H1 (cell line): Measurements from ENCODE around the gene BRICD5. TPM values are rescaled to one million over a fixed set of nuclear protein-coding genes. Genes with fewer than 3 reads are reported as not detected.

Experiments
- CTCF ChIA-PET: fragments of 300-600 bp; sonication (Branson Sonifier 250); formaldehyde crosslinking; loops from one replicate; lab custom pipeline; 2021; ENCODE audit not compliant: partially characterized antibody; lab: Charles Lee
- POLR2A ChIA-PET: fragments of 300-600 bp; sonication (Branson Sonifier 250); formaldehyde crosslinking; loops from one replicate; lab custom pipeline; 2021; ENCODE audit warnings: inconsistent platforms; ENCODE audit not compliant: partially characterized antibody; lab: Charles Lee
- DNase-seq, 2 experiments: peaks; one replicate each; pipeline versions ENCODE4 v3.0.0 to v3.0.0-alpha.2; 2010 to 2022; ENCODE audit warnings: low spot score in 2 of 2, low read depth in 1 of 2, mixed read lengths in 1 of 2
- FAIRE-seq: peaks from 2 replicates; lab custom pipeline; 2011; peaks lifted over from hg19 to GRCh38; lab: Jason Lieb, UNC
- H2AFZ ChIP-seq: 2 replicates; pipeline ENCODE4 v1.8.1; 2012; ENCODE audit warnings: low read length, inconsistent platforms
- H2AK5ac ChIP-seq: 2 replicates; pipeline ENCODE4 v1.6.1; 2013; ENCODE audit warnings: low read depth, low read length
- H2BK120ac ChIP-seq: replicated peaks from 2 replicates; pipeline ENCODE3; 2013; ENCODE audit warnings: low read depth, low read length, inconsistent platforms
- H2BK12ac ChIP-seq: 2 replicates; pipeline ENCODE4 v1.6.1; 2013; ENCODE audit warnings: low read depth, low read length
- H2BK15ac ChIP-seq: 2 replicates; pipeline ENCODE4 v1.6.1; 2013; ENCODE audit warnings: low read length
- H2BK20ac ChIP-seq: 2 replicates; pipeline ENCODE4 v1.6.1; 2013; ENCODE audit warnings: low read length
- H2BK5ac ChIP-seq: 2 replicates; pipeline ENCODE4 v1.6.1; 2013; ENCODE audit warnings: low read depth, low read length
- H3K14ac ChIP-seq: 2 replicates; pipeline ENCODE4 v1.6.1; 2013; ENCODE audit warnings: inconsistent platforms; ENCODE audit not compliant: insufficient read length
- H3K18ac ChIP-seq: 2 replicates; pipeline ENCODE4 v1.6.1; 2013; ENCODE audit warnings: low read length; ENCODE audit errors: extremely low read depth
- H3K23ac ChIP-seq: 2 replicates; pipeline ENCODE4 v1.6.1; 2013; ENCODE audit warnings: inconsistent platforms; ENCODE audit not compliant: insufficient read length
- H3K23me2 ChIP-seq: 2 replicates; pipeline ENCODE4 v1.6.1; 2013; ENCODE audit warnings: low read depth, low read length
- H3K27ac ChIP-seq: 2 replicates; pipeline ENCODE4 v1.6.1; 2011; ENCODE audit warnings: low read depth, low read length, inconsistent platforms
- H3K27me3 ChIP-seq, 4 experiments: replicated peaks in 1 of 4; 1 replicate in 1 of 4; 2 replicates in 3 of 4; pipeline versions ENCODE4 v1.6.1 to v1.8.1; 2011 to 2013; ENCODE audit warnings: low read length in 3 of 4, mild to moderate bottlenecking in 3 of 4, inconsistent platforms in 2 of 4, mixed read lengths in 2 of 4, moderate library complexity in 1 of 4; ENCODE audit not compliant: control insufficient read depth in 3 of 4, insufficient read depth in 3 of 4; ENCODE audit errors: extremely low read depth in 1 of 4
- H3K36me3 ChIP-seq, 4 experiments: 2 replicates each; pipeline versions ENCODE4 v1.6.1 to v1.8.1; 2011 to 2013; ENCODE audit warnings: mild to moderate bottlenecking in 4 of 4, low read length in 3 of 4, moderate library complexity in 2 of 4, control low read depth in 1 of 4, inconsistent platforms in 1 of 4; ENCODE audit not compliant: insufficient read depth in 4 of 4, control insufficient read depth in 2 of 4
- H3K4ac ChIP-seq: replicated peaks from 2 replicates; pipeline ENCODE3; 2013; ENCODE audit warnings: low read length, low read depth, mixed read lengths, inconsistent platforms; ENCODE audit not compliant: insufficient read length
- H3K4me1 ChIP-seq, 4 experiments: replicated peaks in 1 of 4; 1 replicate in 1 of 4; 2 replicates in 3 of 4; pipeline versions ENCODE4 v1.6.1 to v1.8.1; 2011 to 2013; ENCODE audit warnings: low read length in 3 of 4, inconsistent platforms in 2 of 4, mixed read lengths in 1 of 4; ENCODE audit not compliant: insufficient read depth in 4 of 4, control insufficient read depth in 3 of 4
- H3K4me2 ChIP-seq, 2 experiments: 2 replicates each; pipeline versions ENCODE4 v1.6.1 to v1.8.1; 2011 to 2013; ENCODE audit warnings: low read depth in 2 of 2, low read length in 2 of 2, control low read depth in 1 of 2, inconsistent platforms in 1 of 2, mild to moderate bottlenecking in 1 of 2; ENCODE audit not compliant: insufficient read depth in 1 of 2
- H3K4me3 ChIP-seq, 4 experiments: fragments of 200-600, 300-600 bp in 1 of 4; sonication (generic), shearing (Covaris generic), sonication (Bioruptor Twin) in 1 of 4; 2 replicates each; pipeline versions ENCODE4 v1.5.1 to v1.8.1; 2011 to 2016; ENCODE audit warnings: low read length in 4 of 4, low read depth in 3 of 4, control low read depth in 2 of 4, inconsistent platforms in 2 of 4, mild to moderate bottlenecking in 2 of 4, mixed read lengths in 1 of 4, moderate library complexity in 1 of 4; ENCODE audit not compliant: insufficient read depth in 2 of 4; ENCODE audit errors: extremely low read depth in 1 of 4
- H3K56ac ChIP-seq: replicated peaks from 2 replicates; pipeline ENCODE3; 2013; ENCODE audit warnings: low read depth, mild to moderate bottlenecking, mixed read lengths, low read length, inconsistent platforms; ENCODE audit not compliant: insufficient read length
- H3K79me1 ChIP-seq: 2 replicates; pipeline ENCODE4 v1.6.1; 2013; ENCODE audit warnings: low read depth, low read length, control low read depth
- H3K79me2 ChIP-seq, 2 experiments: 2 replicates each; pipeline versions ENCODE4 v1.6.1 to v1.8.1; 2012 to 2013; ENCODE audit warnings: low read length in 2 of 2, mild to moderate bottlenecking in 2 of 2, inconsistent platforms in 1 of 2; ENCODE audit not compliant: insufficient read depth in 2 of 2, control insufficient read depth in 1 of 2
- H3K9ac ChIP-seq, 4 experiments: replicated peaks in 1 of 4; 1 replicate in 1 of 4; 2 replicates in 3 of 4; pipeline versions ENCODE4 v1.6.1 to v1.8.1; 2011 to 2013; ENCODE audit warnings: low read depth in 3 of 4, low read length in 3 of 4, control low read depth in 2 of 4, mild to moderate bottlenecking in 2 of 4, moderate library complexity in 2 of 4, inconsistent platforms in 1 of 4; ENCODE audit errors: extremely low read depth in 1 of 4
- H3K9me3 ChIP-seq, 2 experiments: 2 replicates each; pipeline versions ENCODE4 v1.6.1 to v1.8.1; 2012 to 2013; ENCODE audit warnings: mild to moderate bottlenecking in 2 of 2, moderate library complexity in 2 of 2, control low read depth in 1 of 2, inconsistent platforms in 1 of 2, low read depth in 1 of 2, low read length in 1 of 2, mixed read lengths in 1 of 2; ENCODE audit not compliant: insufficient read depth in 2 of 2
- H4K20me1 ChIP-seq, 2 experiments: replicated peaks in 1 of 2; 2 replicates each; pipeline versions ENCODE3 to v1.8.1; 2011 to 2013; ENCODE audit warnings: inconsistent platforms in 2 of 2, low read length in 2 of 2, mild to moderate bottlenecking in 1 of 2; ENCODE audit not compliant: insufficient read depth in 2 of 2, control insufficient read depth in 1 of 2
- H4K5ac ChIP-seq: 2 replicates; pipeline ENCODE4 v1.6.1; 2013; ENCODE audit warnings: low read length, low read depth, mixed read lengths, inconsistent platforms; ENCODE audit not compliant: insufficient read length
- H4K8ac ChIP-seq: 2 replicates; pipeline ENCODE4 v1.8.0; 2013; ENCODE audit warnings: mild to moderate bottlenecking, moderate library complexity, low read length, inconsistent platforms; ENCODE audit not compliant: insufficient read depth; ENCODE audit errors: extremely low read depth
- H4K91ac ChIP-seq: replicated peaks from 2 replicates; pipeline ENCODE3; 2013; ENCODE audit warnings: low read length, mixed read lengths, inconsistent platforms; ENCODE audit not compliant: insufficient read length
- GABPA ChIP-seq: IDR thresholded peaks from 2 replicates; pipeline ENCODE4 v1.6.1; 2011; ENCODE audit warnings: mild to moderate bottlenecking, low read length, moderate library complexity, borderline replicate concordance; ENCODE audit not compliant: insufficient read depth
- HDAC2 ChIP-seq, 2 experiments: fragments of 300-600 bp in 1 of 2; sonication (generic) in 1 of 2; IDR thresholded peaks; 2 replicates each; pipeline ENCODE4 v1.6.1; 2011 to 2012; ENCODE audit warnings: low read depth in 2 of 2, low read length in 2 of 2, mild to moderate bottlenecking in 2 of 2, moderate library complexity in 2 of 2, borderline replicate concordance in 1 of 2, inconsistent platforms in 1 of 2
- KDM1A ChIP-seq: fragments of 200-600, 300-600 bp; sonication (generic); IDR thresholded peaks from 2 replicates; pipeline ENCODE4 v1.7.1; 2016; ENCODE audit warnings: mild to moderate bottlenecking, low read length, borderline replicate concordance
- KDM4A ChIP-seq: IDR thresholded peaks from one replicate; pipeline ENCODE4 v1.7.1; 2012; ENCODE audit warnings: low read depth, mild to moderate bottlenecking, moderate library complexity, low read length, inconsistent platforms; ENCODE audit not compliant: severe bottlenecking
- KDM5A ChIP-seq: fragments of 200-600 bp; IDR thresholded peaks from 2 replicates; pipeline ENCODE4 v1.7.1; 2012; ENCODE audit warnings: mild to moderate bottlenecking, low read length, inconsistent platforms, mixed read lengths
- RAD21 ChIP-seq, 2 experiments: IDR thresholded peaks in 1 of 2; conservative IDR thresholded peaks in 1 of 2; 2 replicates each; pipeline ENCODE4 v1.6.1; 2011; ENCODE audit warnings: low read depth in 2 of 2, low read length in 2 of 2, improper control_type of control experiment in 1 of 2, inconsistent platforms in 1 of 2, mild to moderate bottlenecking in 1 of 2, moderate library complexity in 1 of 2
- SIN3A ChIP-seq, 2 experiments: IDR thresholded peaks in 1 of 2; conservative IDR thresholded peaks in 1 of 2; 2 replicates each; pipeline ENCODE4 v1.6.1; 2011 to 2012; ENCODE audit warnings: low read length in 2 of 2, improper control_type of control experiment in 1 of 2, low read depth in 1 of 2, mild to moderate bottlenecking in 1 of 2
- TCF12 ChIP-seq: IDR thresholded peaks from 2 replicates; pipeline ENCODE4 v1.6.1; 2011; ENCODE audit warnings: low read depth, mild to moderate bottlenecking, low read length
- WGBS, 2 experiments: shearing (Covaris generic) in 1 of 2; methylation state at CpG; one replicate each; pipeline versions ENCODE4 v1.1.6 to v1.1.7; 2013 to 2015; ENCODE audit warnings: low lambda C conversion rate in 2 of 2, mixed read lengths in 2 of 2, inconsistent platforms in 1 of 2, low coverage in 1 of 2, missing lambda C conversion rate in 1 of 2; ENCODE audit not compliant: insufficient replicate concordance in 2 of 2, insufficient coverage in 1 of 2, insufficient read length in 1 of 2; ENCODE audit errors: extremely low coverage in 1 of 2, missing lambda C conversion rate in 1 of 2; 5-methylcytosine and 5-hydroxymethylcytosine counted together
- polyA plus RNA-seq, 7 experiments: library from polyadenylated mRNA; depleted of rRNA in 3 of 7; stranded (reverse) in 5 of 7; unstranded in 2 of 7; fragments of >200 nt in 5 of 7; fragments of 200-250 nt in 2 of 7; gene quantifications; 1 replicate in 5 of 7; 2 replicates in 1 of 7; 4 replicates in 1 of 7; pipeline versions ENCODE4 v1.2.1 to v1.2.3, GENCODE V29; 2011 to 2013; ENCODE audit warnings: missing spikeins in 2 of 7, mixed read lengths in 2 of 7
- total RNA-seq: library from RNA; stranded (reverse); fragmentation: NEBNext Ultra II Directional; extraction: Animal tissue kit (Norgen Biotek cat#: 25700); gene quantifications from 2 replicates; pipeline ENCODE4 v1.2.1, GENCODE V29; 2021
- TF ChIP-seq, protein P1 (sequence below): IDR thresholded peaks from 2 replicates; pipeline ENCODE4 v1.6.1; 2012; ENCODE audit warnings: inconsistent platforms
- TF ChIP-seq, protein P2 (sequence below): IDR thresholded peaks from 2 replicates; pipeline ENCODE4 v1.6.1; 2012; ENCODE audit warnings: inconsistent platforms

Gene BRICD5
- total and polyA plus RNA-seq, 2 of the 8 experiments (the other 6 are each of a cell fraction or from before 2014, with no cell fraction given): 8.5 to 14.2 TPM

DNA sequence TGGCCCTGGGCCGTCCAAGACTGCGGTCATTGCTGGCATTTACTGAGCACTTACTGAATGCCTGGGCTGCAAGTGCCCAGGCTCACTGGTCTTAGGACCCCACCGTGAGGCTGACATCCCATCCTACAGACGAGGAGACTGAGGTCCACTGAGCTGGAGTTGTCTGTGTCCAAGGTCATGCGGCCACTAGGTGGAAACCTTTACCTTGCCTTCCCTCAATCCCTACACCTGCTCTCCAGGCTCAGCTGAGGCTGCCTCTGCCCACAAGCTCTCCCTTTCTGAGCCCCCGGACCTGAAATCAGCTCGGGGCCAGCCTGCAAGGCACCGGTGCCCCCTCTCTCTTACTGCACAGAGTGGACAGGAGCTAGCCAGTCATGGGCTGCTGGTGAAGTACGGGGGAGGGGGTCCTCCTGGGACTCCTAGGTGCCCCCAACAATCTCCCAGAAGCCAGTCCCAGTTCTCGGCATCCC lies 15.8 kb downstream of the BRICD5 start:
- 26% methylated on average over 9 of the region's 10 CpGs; no CpG with 5 or more reads in 1 of the 2 experiments for WGBS, 2 experiments
- Histone ChIP-seq H3K79me1 (no peaks in the 10 kb centered on the region), H3K4me3 (peak overlapping the region; percentile 39 to 74 (median 48); a peak in 7 of 8 replicates), H3K14ac (no peak overlapping the region), H3K23me2 (peaks cover 8% of the 10 kb centered on the region; the same call in 1 of the 2 replicates), H3K9me3 (no peaks in the 10 kb centered on the region), H3K9ac (no peak overlapping the region), H3K56ac (no peak overlapping the region), H3K23ac (no peak overlapping the region), H3K27me3 (peaks cover 4 to 32% (median 24%) of the 10 kb centered on the region in 4 experiments), H2AFZ (no peak overlapping the region), H4K91ac (no peak overlapping the region), H2BK20ac (no peak overlapping the region), H2BK5ac (no peak overlapping the region), H3K79me2 (no peaks in the 10 kb centered on the region), H4K8ac (no peak overlapping the region), H3K4me1 (peaks cover 0 to 10% (median 3%) of the 10 kb centered on the region in 4 experiments; a peak in 4 of 7 replicates), H4K5ac (no peak overlapping the region), H3K36me3 (no peaks in the 10 kb centered on the region), H3K4me2 (peak overlapping the region; percentile 52 to 97), H2BK15ac (no peak overlapping the region), H2BK12ac (no peak overlapping the region), H3K18ac (no peak overlapping the region), H2BK120ac (no peak overlapping the region), H3K4ac (no peak overlapping the region), H2AK5ac (no peak overlapping the region), H3K27ac (no peak overlapping the region; the same call in 1 of the 2 replicates), H4K20me1 (peaks cover 4 to 14% of the 10 kb centered on the region in 2 experiments)
- DNase-seq (peak in 1 of 2 experiments; percentile 80), FAIRE-seq (peak; percentile 97)
- POLR2A ChIA-PET: interaction anchor here (0.7 to 6.9 kb wide), 21 partner anchors 8 to 306 kb away, joined by 3 to 63 read pairs (median 4); partner anchors contain the start of genes BRICD5, DNASE1L2, ECI1 and MLST8
- CTCF ChIA-PET: interaction anchor here (0.6 to 3.2 kb wide), 39 partner anchors 9 to 455 kb away, joined by 3 to 26 read pairs (median 4); partner anchors contain the start of genes BRICD5, DNASE1L2, E4F1 and ECI1
- TF ChIP-seq KDM1A (peak; percentile 98), KDM5A (no peak; the same call in 1 of the 2 replicates), TCF12 (0 out of 2 replicates have a peak, but pooled peaks have one; percentile 75), HDAC2 (IDR thresholded peaks at IDR 0.05; ENCODE audit: borderline replicate concordance in 1 of 2, low read depth in 2 of 2, low read length in 2 of 2) (peak in 1 of 2 experiments; percentile 91; a peak in 2 of 4 replicates), KDM4A (peak; percentile 8), SIN3A (conservative IDR thresholded peaks at IDR 0.05 in 1 of 2, IDR thresholded peaks at IDR 0.05 in 1 of 2; ENCODE audit: low read depth in 1 of 2, low read length in 2 of 2) (peak in 1 of 2 experiments; percentile 88; a peak in 2 of 4 replicates), RAD21 (IDR thresholded peaks at IDR 0.05 in 1 of 2, conservative IDR thresholded peaks at IDR 0.05 in 1 of 2; ENCODE audit: low read depth in 2 of 2, low read length in 2 of 2) (peak; percentile 88), GABPA (no peak)
- TF ChIP-seq, protein P1, sequence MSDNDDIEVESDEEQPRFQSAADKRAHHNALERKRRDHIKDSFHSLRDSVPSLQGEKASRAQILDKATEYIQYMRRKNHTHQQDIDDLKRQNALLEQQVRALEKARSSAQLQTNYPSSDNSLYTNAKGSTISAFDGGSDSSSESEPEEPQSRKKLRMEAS: 0 out of 2 replicates have a peak, but pooled peaks have one; percentile 9
- TF ChIP-seq, protein P2, sequence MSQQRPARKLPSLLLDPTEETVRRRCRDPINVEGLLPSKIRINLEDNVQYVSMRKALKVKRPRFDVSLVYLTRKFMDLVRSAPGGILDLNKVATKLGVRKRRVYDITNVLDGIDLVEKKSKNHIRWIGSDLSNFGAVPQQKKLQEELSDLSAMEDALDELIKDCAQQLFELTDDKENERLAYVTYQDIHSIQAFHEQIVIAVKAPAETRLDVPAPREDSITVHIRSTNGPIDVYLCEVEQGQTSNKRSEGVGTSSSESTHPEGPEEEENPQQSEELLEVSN: no peak
